ENCODE measurements around the gene HCK.

DNA sequence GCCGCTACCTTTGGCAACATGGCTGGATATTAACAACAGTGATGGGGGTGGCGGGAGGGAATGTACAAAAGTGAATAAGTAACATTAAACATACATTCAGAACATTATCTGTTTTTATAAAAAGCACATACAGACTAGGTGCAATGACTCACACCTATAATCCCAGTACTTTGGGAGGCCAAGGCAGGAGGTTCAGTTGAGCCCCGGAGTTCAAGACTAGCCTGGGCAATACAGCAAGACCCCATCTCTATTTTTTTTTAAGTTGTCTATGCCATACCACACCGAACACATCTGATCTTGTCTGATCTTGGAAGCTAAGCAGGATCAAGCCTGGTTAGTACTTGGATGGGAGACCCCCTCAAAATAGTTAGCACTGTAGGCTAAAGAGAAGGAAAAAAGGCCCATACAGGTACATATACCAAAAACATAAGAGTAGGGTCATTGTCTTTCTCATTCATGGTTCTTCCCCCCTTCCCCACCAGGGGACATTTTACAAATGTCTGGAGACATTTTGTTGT lies 1.7 kb upstream of the HCK start:
- TF ChIP-seq, protein P1, sequence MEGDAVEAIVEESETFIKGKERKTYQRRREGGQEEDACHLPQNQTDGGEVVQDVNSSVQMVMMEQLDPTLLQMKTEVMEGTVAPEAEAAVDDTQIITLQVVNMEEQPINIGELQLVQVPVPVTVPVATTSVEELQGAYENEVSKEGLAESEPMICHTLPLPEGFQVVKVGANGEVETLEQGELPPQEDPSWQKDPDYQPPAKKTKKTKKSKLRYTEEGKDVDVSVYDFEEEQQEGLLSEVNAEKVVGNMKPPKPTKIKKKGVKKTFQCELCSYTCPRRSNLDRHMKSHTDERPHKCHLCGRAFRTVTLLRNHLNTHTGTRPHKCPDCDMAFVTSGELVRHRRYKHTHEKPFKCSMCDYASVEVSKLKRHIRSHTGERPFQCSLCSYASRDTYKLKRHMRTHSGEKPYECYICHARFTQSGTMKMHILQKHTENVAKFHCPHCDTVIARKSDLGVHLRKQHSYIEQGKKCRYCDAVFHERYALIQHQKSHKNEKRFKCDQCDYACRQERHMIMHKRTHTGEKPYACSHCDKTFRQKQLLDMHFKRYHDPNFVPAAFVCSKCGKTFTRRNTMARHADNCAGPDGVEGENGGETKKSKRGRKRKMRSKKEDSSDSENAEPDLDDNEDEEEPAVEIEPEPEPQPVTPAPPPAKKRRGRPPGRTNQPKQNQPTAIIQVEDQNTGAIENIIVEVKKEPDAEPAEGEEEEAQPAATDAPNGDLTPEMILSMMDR (IDR thresholded peaks at IDR 0.05 in 4 of 5, conservative IDR thresholded peaks at IDR 0.05 in 1 of 5) = no peak
- TF ChIP-seq POLR2A (IDR thresholded peaks at IDR 0.05) = no peak
